Activated CD8-positive, alpha-beta memory T cell treated with anti-CD3 and anti-CD28 coated beads, Interleukin-2, amount 50 U/mL, for 48 hours (primary cell): ENCODE results near the gene RIN1.
"Not testable (repeated sequence)": the region's sequence is repeated elsewhere in the genome, so short reads cannot be mapped to it uniquely, and the experiment has no call there.

Experiments used
- DNase-seq: peaks from one replicate; pipeline ENCODE4 v3.0.0-alpha.2; 2020

RIN1 gene

DNA sequence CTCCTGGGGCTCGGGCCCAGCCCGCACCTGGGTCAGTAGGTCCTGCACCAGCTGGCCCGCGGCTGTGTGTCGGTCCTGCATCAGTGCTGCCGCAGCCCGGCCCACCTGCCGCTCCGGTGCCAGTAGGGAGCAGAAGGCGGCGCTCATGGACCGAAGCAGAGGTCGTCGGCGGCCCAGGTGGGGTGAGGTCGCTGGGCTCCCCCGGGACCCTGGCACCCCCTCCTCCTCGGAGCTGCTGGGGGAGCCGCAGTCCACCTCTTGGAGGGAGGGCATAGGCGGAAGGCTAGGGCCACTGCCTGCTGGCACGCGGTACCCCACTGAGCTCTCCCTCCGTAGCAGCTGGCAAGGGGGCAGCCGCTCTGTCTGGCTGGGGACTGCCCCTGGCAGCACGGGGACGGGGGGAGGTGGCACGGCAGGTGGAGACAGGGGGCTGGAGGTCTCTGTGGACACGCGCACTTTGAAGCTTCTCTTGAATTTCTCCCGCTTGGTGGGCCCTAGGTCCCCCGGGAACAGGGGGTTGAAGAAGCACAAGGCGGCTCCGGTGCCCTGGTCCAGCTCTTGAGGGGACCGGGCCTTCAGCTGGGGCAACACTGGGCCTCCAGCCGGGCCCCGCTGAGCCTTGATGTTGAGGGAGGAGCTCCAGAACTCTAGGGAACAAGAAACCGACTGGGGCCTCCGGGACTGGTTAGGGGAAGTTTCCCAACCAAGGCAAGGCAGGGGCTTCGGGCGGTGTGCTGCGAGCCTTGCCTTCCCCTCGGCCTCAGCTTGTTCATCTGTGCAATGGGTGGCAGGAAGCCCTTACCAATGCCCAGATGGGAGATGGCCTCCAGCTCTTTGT, 1.4 kb downstream of the RIN1 start:
- no peak for DNase-seq

DNA sequence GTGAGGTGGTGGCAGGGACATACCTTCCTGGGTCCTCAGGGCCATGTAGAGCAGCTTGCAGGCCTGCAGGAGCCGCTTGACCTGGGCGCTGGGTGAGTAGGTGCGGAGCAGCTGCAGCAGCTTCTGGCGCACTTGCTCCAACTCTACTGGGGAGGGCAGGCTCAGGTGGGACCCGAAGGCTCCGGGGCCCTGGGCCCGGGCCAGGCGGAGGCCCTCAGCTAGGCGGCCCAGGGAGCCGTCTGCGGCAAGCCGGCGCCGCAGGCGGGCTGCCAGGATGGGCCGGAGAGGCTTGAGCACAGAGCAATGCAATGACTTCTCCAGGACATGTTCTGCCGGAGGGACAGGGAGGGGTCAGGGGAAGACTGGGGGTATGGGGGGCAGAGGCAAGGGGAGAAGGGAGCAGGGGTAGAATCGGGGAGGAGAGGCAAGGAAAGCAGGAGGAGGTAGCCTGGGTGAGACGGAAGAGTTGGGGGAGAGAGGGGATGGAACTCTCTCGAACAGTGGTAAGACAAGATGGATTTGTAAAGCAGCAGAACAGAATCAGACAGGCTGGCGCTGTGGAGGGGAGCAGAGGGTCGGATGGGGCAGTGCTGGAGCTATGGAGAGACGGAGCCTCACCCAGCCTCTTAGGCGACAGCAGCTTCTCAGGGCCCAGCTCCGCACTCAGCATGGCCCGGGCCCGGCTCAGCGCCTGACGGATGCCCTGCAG, 2.2 kb downstream of the RIN1 start:
- DNase-seq: no peak

DNA sequence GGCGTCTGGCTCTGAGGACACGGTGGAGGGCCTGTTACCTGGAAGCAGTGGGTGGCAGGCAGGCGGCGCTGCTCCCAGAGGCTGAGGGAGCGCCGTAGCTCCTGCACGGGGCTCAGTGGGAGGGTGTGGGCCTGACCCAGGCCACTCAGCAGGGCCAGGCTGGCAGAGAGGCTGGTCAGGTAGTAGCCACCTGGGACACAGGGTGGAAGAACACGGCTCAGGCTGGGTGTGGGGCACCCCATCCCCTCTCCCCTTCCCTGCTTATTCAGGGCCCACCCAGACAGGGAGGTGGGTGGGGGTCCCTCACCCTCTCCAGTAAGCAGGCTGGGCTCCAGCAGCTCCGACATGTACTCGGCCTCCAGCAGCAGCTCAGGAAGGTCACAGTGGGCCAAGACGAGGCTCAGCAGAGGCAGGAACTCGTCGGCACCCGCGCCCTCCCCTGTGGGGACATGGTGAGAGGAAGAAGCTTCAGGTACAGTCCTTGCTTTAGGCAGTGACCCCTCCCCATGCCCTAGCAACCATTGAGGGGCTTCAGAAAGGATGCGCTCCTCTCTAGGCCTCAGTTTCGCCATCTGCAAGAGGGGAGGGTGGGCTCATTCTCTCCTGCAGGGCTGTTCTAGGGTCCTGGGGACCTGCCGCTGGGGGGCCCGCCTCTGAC, 2.9 kb downstream of the RIN1 start:
- DNase-seq: no peak

DNA sequence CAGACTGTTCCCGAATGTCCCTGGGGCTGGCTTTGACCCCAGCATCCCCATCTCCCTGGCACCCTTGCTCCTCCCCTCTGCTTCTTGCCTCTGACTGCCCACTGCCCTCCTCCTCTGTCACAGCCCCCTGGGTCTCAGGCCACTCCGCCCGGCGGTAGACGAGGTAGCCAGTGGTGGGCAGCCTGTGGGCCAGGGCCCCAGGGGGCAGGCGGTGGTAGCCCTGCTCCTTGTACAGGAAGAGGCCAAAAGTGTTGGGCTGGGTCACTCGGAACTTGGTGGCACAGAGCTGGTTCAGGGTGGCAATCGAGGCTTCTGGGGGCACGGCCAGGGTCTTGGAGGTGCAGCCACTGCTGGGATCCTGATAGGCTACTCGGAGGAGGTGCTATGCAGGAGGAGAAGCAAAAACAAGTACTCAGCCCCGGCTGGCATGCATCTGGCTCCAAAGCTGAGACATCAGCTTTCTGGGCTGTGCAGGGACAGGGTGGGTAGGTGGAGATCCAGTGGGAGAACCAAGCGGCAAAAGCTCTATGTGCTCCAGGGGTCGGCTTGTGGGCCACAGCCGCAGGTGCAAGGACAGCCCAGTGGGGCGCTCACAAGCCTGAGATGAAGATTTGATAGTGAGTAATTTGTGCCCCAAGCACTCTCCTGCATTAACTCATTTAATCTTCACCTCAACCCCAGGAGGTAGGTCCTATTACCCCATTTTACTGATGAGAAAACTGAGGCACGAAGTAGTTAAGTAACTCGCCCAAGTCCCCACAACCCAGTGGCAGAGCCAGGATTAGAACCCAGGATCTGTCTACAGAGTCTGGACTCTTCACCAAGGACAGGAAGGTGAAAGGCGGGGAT, 3.6 kb downstream of the RIN1 start:
- DNase-seq: no peak

DNA sequence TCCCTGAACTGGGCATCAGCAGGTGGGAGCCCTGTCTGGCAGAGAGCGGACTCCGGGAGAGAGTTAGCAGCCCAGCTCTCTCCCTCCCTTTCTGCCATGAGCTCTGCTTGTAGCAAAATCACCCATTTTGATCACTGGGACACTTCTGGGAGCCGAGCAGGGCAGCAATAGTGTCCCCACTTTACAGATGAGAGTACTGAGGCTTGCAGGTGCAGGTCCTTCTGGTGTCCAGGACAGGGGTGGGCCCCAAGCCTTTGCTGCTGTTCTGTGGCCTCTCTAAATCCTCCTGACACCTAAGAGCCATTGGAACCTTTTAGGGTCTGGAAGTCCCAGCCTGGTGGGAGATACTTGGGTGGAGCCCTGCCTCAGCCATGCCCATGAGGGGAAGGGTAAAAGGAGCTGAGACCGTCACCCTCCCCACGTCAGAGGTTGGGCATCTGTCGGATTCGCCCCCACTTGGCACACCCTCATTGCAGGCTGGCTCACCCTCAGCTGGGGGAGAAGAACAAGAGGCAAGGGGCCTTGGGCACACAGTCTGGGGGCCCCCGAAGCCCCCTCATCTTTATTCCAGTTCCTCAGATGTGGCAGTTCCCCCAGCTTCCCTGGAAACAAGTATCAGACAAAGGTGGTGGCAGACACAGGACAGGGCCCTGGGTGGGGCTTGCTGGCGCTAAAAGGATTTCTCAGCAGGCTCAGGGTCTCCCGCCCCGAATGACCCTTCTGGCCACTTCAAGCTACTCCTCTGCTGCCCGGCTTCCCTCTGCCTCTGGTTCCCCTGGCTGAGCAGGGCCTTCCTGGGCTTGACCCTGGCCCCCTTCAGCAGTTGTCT, 4.5 kb downstream of the RIN1 start:
- no peak for DNase-seq

DNA sequence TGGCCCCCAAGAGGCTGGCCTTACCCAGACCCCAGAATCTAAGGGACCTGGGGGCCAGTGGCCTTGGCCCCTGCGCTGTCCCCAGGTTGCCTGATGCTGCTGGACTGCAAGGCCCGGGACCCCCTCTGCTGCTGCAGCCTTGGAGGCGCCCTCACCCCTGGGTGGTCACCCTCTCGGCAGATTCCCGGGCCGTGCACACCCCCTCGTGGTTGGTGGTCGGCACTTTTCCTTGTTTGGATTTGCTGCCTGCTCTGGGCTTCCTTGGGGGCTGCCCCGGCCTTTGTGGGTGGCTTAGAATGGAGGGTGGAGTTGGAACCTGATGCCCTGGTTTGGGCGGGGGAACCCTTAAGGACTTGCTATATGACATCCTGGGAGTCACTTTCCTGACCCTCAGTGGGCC, 5.3 kb downstream of the RIN1 start:
- no peak for DNase-seq

DNA sequence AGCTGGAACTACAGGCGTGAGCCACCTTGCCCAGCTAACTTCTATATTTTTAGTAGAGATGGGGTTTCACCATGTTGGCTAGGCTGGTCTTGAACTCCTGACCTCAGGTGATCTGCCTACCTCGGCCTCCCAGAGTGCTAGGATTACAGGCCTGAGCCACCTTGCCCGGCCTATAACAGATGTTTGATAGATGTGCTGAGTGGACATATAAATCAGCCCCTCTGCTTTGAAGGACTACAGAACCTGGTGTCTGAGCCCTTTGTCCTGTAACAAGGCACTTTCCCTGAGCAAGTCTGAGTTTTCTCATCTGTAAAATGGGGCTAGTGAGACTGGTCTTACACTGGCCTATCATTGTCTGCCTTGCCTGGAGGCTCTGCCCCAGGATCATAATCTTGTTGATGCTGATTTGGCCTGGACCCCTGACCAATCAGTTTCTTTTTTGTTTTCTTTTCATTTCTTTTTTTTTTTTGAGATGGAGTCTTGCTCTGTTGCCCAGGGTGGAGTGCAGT, 7.0 kb downstream of the RIN1 start:
- no peak for DNase-seq

DNA sequence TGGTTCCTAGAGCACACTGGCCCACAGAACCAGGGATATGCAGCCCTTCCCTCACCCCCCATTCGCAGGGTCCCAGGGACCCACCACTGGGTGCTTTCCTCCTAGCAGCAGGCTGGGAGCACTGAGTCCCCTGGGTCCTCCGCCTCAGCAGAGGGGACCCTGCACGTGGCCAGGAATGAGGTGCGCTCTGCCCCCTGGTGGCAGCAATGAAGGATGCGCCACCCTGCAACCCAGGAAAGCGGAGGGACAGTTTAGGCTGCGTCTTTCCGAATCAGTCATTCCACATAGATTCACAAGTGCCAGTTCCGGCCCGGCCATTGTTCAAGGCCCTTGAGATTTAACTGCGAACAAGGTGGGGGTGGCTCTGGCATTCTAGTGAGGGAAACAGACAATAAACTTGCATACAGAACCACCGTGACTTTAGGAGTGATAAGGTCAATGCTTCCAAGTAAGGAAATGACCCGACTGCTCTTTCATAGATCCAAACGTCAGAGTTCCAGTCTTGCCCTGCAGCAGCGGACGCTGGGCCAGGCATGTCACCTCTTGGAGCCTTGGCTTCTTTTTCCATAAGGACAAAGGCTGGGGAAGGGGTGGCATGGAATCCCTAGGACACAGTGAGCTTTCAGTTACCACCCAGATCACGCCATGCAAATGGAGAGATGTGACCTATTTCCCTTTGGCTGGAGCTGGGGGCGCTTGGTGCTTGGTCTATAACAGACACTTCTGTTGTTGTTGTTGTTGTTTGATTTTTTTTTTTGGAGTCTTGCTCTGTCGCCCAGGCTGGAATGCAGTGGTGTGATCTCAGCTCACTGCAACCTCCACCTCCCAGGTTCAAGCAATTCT, 7.7 kb downstream of the RIN1 start:
- DNase-seq: peak; percentile 92

DNA sequence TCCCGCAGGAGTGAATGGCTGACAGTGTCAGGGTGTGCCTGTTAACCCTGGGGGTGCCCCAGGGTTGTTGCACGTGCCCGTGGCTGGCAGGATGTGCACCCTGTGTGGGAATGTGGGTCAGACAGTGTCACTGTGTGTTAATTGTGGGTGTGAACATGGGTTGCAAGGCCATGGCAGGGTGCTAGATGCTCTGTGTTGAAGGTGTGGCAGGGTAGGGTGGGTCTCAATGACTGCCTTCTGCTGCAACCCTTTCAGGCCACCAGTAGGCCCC, 8.3 kb downstream of the RIN1 start:
- no peak for DNase-seq

DNA sequence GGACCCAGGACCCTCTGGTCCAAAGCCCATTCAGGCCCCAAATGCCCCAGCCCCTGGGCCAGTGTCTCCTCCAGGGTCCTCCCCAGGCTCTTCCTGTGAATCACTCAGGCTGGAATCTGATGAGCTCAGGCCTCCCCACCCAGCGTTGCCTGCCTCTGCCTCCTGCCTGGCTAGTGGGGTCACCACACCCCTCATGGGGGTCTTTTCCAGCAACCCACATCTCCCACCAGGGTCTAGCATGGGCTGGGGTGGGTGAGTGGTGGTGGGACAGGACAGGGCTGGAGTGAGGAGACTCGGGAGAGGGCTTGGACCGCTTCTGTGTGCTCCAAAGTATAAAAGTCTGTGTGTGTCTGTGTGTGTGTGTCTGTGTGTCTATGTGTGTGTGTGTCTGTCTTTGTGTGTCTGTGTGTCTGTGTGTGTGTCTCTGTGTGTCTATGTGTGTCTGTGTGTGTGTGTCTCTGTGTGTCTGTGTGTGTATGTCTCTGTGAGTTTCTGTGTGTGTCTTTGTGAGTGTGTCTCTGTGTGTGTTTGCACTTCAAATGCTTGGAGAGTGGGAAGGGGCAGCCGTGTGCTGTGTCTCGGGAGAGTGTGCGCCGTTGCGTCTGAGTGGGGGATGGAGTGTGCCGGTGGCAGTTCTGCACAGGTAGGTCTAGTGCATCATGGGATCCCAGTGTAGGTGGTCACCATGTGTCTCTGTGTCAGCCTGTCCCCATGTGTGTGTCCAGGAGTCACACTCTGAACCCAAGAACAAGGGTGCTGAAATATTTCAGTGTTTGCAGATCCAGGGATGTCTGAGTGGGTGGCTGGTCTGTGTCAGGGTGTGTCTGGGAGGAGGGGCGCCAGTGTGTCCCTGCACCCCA, 8.8 kb downstream of the RIN1 start:
- DNase-seq: no peak

DNA sequence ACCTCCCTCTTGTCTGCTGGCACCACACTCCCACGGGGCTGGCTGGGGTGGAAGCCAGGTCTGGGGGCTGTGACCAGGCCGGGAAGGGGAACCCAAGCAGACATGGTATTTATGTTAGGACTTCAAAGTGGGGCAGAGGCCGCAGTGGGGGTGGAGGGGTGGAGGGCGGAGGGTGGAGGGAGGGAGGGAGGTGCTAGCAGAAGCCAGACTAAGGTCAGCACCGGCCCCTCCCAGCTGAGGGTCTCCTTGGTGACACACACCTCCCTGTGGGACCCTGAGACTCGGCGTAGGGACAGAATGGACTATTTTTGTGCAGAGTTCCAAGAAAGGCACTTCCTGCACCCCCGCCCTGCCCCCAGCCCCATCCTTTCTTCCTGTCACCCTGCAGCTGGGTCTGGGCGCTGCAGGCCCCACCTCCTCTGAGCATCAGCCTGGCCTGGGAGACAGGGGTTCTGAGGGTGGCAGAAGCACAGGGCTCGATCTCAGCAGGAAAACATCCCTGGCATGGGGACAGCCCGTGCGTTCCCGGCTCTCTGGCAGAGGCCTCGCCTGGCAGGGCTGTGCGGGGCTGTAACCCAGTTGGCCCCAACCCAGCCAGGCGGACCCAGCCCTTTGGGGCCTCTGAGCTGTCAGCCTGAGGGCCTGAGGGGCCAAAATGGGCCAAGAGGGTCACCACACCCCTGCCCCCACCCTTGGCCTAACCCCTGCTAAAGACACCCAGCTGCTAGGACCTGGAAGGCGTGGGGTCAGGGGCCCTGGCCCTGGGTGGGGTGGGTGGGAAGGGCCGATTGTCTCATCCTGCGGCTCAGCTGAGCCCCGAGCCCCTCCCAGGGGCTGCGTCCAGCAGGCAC, 9.7 kb downstream of the RIN1 start:
- no peak for DNase-seq

DNA sequence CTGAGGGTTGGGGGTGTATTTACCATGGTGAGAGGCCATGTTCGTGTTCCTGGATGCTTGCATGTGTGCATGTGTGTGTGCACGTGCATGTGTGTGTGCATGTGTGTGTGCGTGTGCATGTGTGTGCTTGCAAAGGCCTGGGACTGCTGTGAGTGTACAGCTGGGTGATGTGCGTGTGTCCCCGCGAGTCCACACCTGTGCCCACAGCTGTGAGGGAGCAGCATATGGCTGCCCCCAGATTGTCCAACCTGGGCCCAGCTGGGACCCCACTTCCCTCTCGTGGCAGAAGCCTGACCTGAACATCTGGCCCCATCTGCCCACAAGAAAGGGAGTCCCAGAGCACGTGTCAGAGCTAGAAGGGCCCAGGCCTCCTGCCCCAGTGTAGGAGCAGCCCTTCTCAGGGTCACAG, 11.0 kb downstream of the RIN1 start:
- DNase-seq: no peak

DNA sequence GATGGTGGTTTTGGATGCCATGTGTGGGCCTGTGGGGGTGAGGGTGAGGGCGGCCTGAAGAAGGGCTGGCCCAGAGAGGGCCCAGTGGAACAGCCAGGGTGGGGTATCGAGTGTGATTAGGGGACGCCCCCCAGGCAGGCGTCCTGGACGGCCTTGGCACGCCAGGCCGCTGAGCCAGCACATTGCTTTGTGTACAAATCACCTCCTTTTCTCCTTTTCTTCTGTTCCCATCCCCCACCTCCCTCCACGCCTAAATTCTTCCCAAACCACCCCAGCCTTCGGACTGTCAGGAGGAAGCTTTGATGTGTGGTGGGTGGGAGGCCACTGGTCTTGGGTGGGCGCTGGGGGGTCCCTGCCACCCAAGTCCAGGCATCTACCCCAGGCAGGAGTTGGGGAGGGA, 11.6 kb downstream of the RIN1 start:
- DNase-seq: no peak

DNA sequence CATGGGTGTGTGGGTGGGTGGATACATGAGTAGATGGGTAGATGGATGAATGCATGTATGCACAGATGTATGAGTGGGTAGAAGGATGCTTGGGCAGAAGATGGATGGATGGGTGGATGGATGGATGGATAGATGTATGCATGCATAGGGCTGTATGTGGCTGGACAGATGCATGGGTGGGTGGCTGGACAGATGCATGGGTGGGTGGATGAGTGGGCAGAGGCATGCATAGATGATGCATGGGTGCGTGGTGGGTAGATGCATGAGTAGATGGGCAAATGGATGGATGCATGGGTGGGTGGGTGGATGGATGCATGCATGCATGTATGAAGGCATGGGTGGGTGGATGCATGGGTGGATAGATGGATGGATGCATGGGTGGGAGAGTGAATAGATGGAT, 12.6 kb downstream of the RIN1 start:
- no peak for DNase-seq

DNA sequence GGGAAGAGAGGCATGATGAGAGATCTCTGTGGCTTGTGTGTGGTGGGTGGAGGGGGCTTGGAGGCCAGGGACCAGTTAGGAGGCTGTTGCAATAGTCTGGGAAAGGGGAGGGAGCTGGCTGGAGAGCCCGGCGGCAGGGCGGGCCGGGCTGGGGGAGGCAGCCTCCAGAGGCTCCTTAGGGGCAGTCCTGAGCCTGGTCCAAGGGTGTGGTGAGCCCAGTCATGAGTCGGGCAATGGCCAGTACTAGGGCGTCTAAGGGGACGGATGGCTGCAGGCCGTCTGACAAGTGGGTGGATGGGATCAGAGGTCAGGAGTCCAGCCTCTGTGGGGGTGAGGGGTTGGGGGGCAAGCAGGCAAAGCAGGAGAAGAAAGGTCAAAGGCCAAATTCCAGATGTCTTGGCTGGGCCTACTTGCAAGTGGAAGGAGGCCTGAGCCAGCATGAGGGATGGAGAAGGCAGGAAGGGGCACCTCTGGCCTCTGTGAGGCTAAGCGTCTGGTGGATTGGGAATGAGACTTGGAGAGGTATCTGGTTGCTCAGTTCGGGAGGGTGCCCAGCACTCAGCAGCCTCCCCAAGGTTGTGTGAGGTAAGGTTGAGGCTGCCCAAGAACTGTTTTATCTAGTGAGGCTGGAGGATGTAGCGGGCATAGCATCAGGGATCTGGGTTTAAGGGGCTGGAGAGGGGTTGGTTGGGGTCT, 13.4 kb downstream of the RIN1 start:
- DNase-seq: no peak

DNA sequence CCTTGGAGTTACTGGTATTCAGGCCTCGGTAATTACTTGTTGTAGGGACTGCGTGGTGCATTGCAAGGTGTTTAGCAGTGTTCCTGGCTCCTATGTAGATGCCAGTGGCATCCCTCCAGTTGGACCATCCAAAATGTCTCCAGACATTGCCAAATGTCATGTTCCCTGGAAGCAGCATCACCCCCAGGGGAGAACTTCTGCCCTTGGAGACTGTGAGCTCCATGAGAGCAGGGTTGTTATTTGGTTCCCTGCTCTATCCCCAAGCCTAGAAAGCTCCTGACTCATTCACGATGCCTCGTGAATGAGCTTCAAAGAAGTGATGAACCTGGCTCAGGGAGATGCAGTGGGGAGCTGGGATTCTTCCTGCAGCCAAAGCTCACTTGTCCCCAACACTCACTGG, 14.6 kb downstream of the RIN1 start:
- DNase-seq: no peak

DNA sequence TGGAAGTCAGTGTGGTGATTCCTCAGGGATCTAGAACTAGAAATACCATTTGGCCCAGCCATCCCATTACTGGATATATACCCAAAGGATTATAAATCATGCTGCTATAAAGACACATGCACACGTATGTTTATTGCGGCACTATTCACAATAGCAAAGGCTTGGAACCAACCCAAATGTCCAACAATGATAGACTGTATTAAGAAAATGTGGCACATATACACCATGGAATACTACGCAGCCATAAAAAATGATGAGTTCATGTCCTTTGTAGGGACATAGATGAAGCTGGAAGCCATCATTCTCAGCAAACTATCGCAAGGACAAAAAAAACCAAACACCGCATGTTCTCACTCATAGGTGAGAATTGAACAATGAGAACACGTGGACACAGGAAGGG, 15.5 kb downstream of the RIN1 start:
- not testable (repeated sequence) for DNase-seq

DNA sequence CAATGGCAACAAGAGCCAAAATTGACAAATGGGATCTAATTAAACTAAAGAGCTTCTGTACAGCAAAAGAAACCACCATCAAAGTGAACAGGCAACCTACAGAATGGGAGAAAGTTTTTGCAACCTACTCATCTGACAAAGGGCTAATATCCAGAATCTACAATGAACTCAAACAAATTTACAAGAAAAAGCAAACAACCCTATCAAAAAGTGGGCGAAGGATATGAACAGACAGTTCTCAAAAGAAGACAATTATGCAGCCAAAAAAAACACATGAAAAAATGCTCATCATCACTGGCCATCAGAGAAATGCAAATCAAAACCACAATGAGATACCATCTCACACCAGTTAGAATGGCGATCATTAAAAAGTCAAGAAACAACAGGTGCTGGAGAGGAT, 15.9 kb downstream of the RIN1 start:
- DNase-seq: not testable (repeated sequence)

DNA sequence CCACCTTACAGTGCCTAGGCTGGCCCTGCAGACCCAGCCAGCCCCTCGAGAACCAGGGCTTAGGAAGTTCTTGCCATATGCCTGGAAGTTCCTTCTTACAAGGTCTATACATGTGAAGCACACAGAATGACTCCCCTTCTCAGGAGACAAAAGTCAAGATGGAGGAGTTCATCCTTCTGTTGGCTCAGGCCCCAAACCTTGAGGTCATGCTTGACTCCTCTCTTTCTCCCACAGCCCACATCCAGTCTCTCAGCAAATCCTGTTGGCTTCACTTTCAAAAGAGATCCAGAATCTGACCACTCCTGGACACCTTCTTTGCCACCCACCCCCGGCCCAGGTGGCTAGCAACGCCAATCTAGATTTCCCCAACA, 17.6 kb downstream of the RIN1 start:
- DNase-seq: peak; percentile 46
